OCI-LY1 (cell line): ENCODE results near the gene SLC22A23.

Experiments
- H2AFZ ChIP-seq: fragments of 200-600 bp; sonication (generic), shearing (Covaris generic); 2 replicates; pipeline ENCODE4 v1.6.0; 2014; ENCODE audit warnings: antibody characterized with exemption, mild to moderate bottlenecking, low read length
- H3F3A ChIP-seq: fragments of 200-600 bp; sonication (generic), shearing (Covaris generic); 2 replicates; pipeline ENCODE4 v1.6.0; 2014; ENCODE audit warnings: mild to moderate bottlenecking, antibody characterized with exemption, low read length, moderate library complexity; ENCODE audit not compliant: insufficient read depth
- H3K27ac ChIP-seq: fragments of 200-600 bp; sonication (generic); 2 replicates; pipeline ENCODE4 v1.5.1; 2014; ENCODE audit warnings: low read length, mixed run types, mild to moderate bottlenecking, low read depth; ENCODE audit not compliant: poor library complexity, severe bottlenecking
- H3K27me3 ChIP-seq: fragments of 200-600 bp; sonication (generic); 2 replicates; pipeline ENCODE4 v1.6.0; 2014; ENCODE audit warnings: antibody characterized with exemption, mild to moderate bottlenecking, low read length, moderate library complexity; ENCODE audit not compliant: insufficient read depth
- H3K36me3 ChIP-seq: fragments of 200-600 bp; sonication (generic); 2 replicates; pipeline ENCODE4 v1.6.1; 2014; ENCODE audit warnings: mild to moderate bottlenecking, antibody characterized with exemption, low read length, moderate library complexity, mixed read lengths; ENCODE audit not compliant: insufficient read depth
- H3K4me1 ChIP-seq: fragments of 200-600 bp; sonication (generic); 2 replicates; pipeline ENCODE4 v1.5.1; 2014; ENCODE audit warnings: mild to moderate bottlenecking, low read length, moderate library complexity; ENCODE audit not compliant: insufficient read depth, severe bottlenecking
- H3K4me2 ChIP-seq: fragments of 200-600 bp; sonication (generic), shearing (Covaris generic); 2 replicates; pipeline ENCODE4 v1.6.1; 2014; ENCODE audit warnings: low read length
- H3K4me3 ChIP-seq: fragments of 200-600 bp; sonication (generic); 2 replicates; pipeline ENCODE4 v1.5.1; 2014; ENCODE audit warnings: low read length, low read depth, mild to moderate bottlenecking, mixed read lengths; ENCODE audit not compliant: poor library complexity, severe bottlenecking
- H3K79me2 ChIP-seq: fragments of 200-600 bp; shearing (Covaris generic); 2 replicates; pipeline ENCODE4 v1.6.1; 2016; ENCODE audit warnings: mixed run types, low read length, mixed read lengths; ENCODE audit not compliant: insufficient read depth
- H3K9ac ChIP-seq: fragments of 200-600 bp; sonication (generic), shearing (Covaris generic); 2 replicates; pipeline ENCODE4 v1.6.1; 2014; ENCODE audit warnings: mild to moderate bottlenecking, low read length, mixed read lengths
- H3K9me2 ChIP-seq: fragments of 200-600 bp; sonication (generic), shearing (Covaris generic); 2 replicates; pipeline ENCODE4 v1.6.1; 2014; ENCODE audit warnings: low read depth, mild to moderate bottlenecking, low read length, mixed read lengths
- H3K9me3 ChIP-seq: fragments of 200-600 bp; shearing (Covaris generic); 2 replicates; pipeline ENCODE4 v1.6.1; 2014; ENCODE audit warnings: low read length, mixed read lengths
- H4K20me1 ChIP-seq: fragments of 200-600 bp; sonication (generic), shearing (Covaris generic); 2 replicates; pipeline ENCODE4 v1.6.0; 2016; ENCODE audit warnings: mild to moderate bottlenecking, low read length; ENCODE audit not compliant: insufficient read depth
- CTCF ChIP-seq: fragments of 200-600 bp; sonication (generic), shearing (Covaris generic); IDR thresholded peaks from 2 replicates; pipeline ENCODE4 v1.5.1; 2017; ENCODE audit warnings: mild to moderate bottlenecking, antibody characterized with exemption, low read length, moderate library complexity, mixed read lengths
- EZH2 ChIP-seq: fragments of 200-600 bp; sonication (generic), shearing (Covaris generic); IDR thresholded peaks from 2 replicates; pipeline ENCODE4 v1.8.0; 2017; ENCODE audit warnings: borderline replicate concordance, mixed run types, mild to moderate bottlenecking, antibody characterized with exemption, low read length, moderate library complexity, mixed read lengths

SLC22A23 gene

GRCh38 chr6:3236005-3236404 lies 220.8 kb downstream of the SLC22A23 start:
- no peaks in the 10 kb centered on the region for H3K9me3 ChIP-seq
- H3K9ac ChIP-seq = no peak overlapping the region
- H3K27ac ChIP-seq = no peak overlapping the region
- no peak overlapping the region for H3K4me2 ChIP-seq
- H3K4me1 ChIP-seq = peaks cover 3% of the 10 kb centered on the region
- no peak overlapping the region for H3K4me3 ChIP-seq
- H3F3A ChIP-seq = no peaks in the 10 kb centered on the region
- no peak for TF ChIP-seq EZH2
- no peaks in the 10 kb centered on the region for H3K9me2 ChIP-seq
- no peak overlapping the region for H2AFZ ChIP-seq
- H4K20me1 ChIP-seq = no peaks in the 10 kb centered on the region
- no peaks in the 10 kb centered on the region for H3K79me2 ChIP-seq
- H3K36me3 ChIP-seq = no peaks in the 10 kb centered on the region
- H3K27me3 ChIP-seq = peaks cover 2% of the 10 kb centered on the region; the same call in 1 of the 2 replicates

GRCh38 chr6:3235486-3235885 lies 221.4 kb downstream of the SLC22A23 start:
- no peaks in the 10 kb centered on the region for H3K36me3 ChIP-seq
- peaks cover 3% of the 10 kb centered on the region for H3K4me1 ChIP-seq
- H3K4me2 ChIP-seq = no peak overlapping the region
- H3K9me2 ChIP-seq = no peaks in the 10 kb centered on the region
- no peaks in the 10 kb centered on the region for H3K79me2 ChIP-seq
- no peak overlapping the region for H2AFZ ChIP-seq
- TF ChIP-seq EZH2 = no peak
- no peak for TF ChIP-seq CTCF
- H3K9ac ChIP-seq = no peak overlapping the region
- H3K4me3 ChIP-seq = no peak overlapping the region
- no peaks in the 10 kb centered on the region for H3K9me3 ChIP-seq
- H3F3A ChIP-seq = no peaks in the 10 kb centered on the region
- H3K27me3 ChIP-seq = peaks cover 2% of the 10 kb centered on the region; the same call in 1 of the 2 replicates
- no peaks in the 10 kb centered on the region for H4K20me1 ChIP-seq
- no peak overlapping the region for H3K27ac ChIP-seq

GRCh38 chr6:3233904-3234303 lies 222.9 kb downstream of the SLC22A23 start:
- Histone ChIP-seq H2AFZ (no peak overlapping the region), H3K9ac (no peak overlapping the region), H3K27me3 (peaks cover 2% of the 10 kb centered on the region), H3K9me2 (no peaks in the 10 kb centered on the region), H3K4me1 (peaks cover 10% of the 10 kb centered on the region), H3K9me3 (no peaks in the 10 kb centered on the region), H3K79me2 (no peaks in the 10 kb centered on the region), H3F3A (no peaks in the 10 kb centered on the region), H3K36me3 (no peaks in the 10 kb centered on the region), H4K20me1 (no peaks in the 10 kb centered on the region), H3K27ac (no peak overlapping the region), H3K4me3 (no peak overlapping the region), H3K4me2 (no peak overlapping the region)
- no peak for TF ChIP-seq CTCF
- TF ChIP-seq EZH2 = no peak

GRCh38 chr6:3233321-3233720 lies 223.5 kb downstream of the SLC22A23 start:
- H2AFZ ChIP-seq = no peak overlapping the region
- no peaks in the 10 kb centered on the region for H4K20me1 ChIP-seq
- H3K4me1 ChIP-seq = peaks cover 14% of the 10 kb centered on the region

More at GRCh38 chr6:3233321-3233720, 223.5 kb downstream of the SLC22A23 start:
- peaks cover 2% of the 10 kb centered on the region for H3K27me3 ChIP-seq
- H3K9ac ChIP-seq = no peak overlapping the region
- TF ChIP-seq CTCF = no peak
- no peak for TF ChIP-seq EZH2
- no peaks in the 10 kb centered on the region for H3F3A ChIP-seq
- H3K36me3 ChIP-seq = no peaks in the 10 kb centered on the region
- no peak overlapping the region for H3K4me3 ChIP-seq
- H3K79me2 ChIP-seq = no peaks in the 10 kb centered on the region
- no peak overlapping the region for H3K27ac ChIP-seq
- H3K4me2 ChIP-seq = no peak overlapping the region
- H3K9me2 ChIP-seq = no peaks in the 10 kb centered on the region
- H3K9me3 ChIP-seq = no peaks in the 10 kb centered on the region
